Neuronal stem cell (in vitro differentiated cells): ENCODE results near the gene FAM124A.

Source experiments
- DNase-seq: peaks from one replicate; pipeline ENCODE4 v3.0.0-alpha.2; 2013; ENCODE audit warnings: low spot score
- H2AFZ ChIP-seq: one replicate; pipeline ENCODE4 v1.6.1; 2013; ENCODE audit warnings: mild to moderate bottlenecking, low read length, inconsistent platforms
- H2AK5ac ChIP-seq: 2 replicates; pipeline ENCODE4 v1.6.1; 2013; ENCODE audit warnings: low read depth, mild to moderate bottlenecking, inconsistent platforms, low read length, moderate library complexity, mixed read lengths
- H2BK120ac ChIP-seq: 2 replicates; pipeline ENCODE4 v1.6.1; 2013; ENCODE audit warnings: low read depth, mild to moderate bottlenecking, inconsistent platforms, low read length, moderate library complexity, mixed read lengths
- H2BK12ac ChIP-seq: one replicate; pipeline ENCODE4 v1.6.1; 2013; ENCODE audit warnings: low read length, inconsistent platforms
- H2BK15ac ChIP-seq: 2 replicates; pipeline ENCODE4 v1.6.1; 2013; ENCODE audit warnings: mild to moderate bottlenecking, low read length, inconsistent platforms, mixed read lengths
- H2BK5ac ChIP-seq: one replicate; pipeline ENCODE4 v1.6.1; 2013; ENCODE audit warnings: inconsistent platforms, mild to moderate bottlenecking, low read length, moderate library complexity
- H3K14ac ChIP-seq: one replicate; pipeline ENCODE4 v1.6.1; 2013; ENCODE audit warnings: low read length, inconsistent platforms
- H3K18ac ChIP-seq: 2 replicates; pipeline ENCODE4 v1.6.1; 2013; ENCODE audit warnings: low read length, inconsistent platforms
- H3K23ac ChIP-seq: 2 replicates; pipeline ENCODE4 v1.6.1; 2013; ENCODE audit warnings: low read depth, mild to moderate bottlenecking, mixed read lengths, low read length, inconsistent platforms; ENCODE audit not compliant: poor library complexity
- H3K27ac ChIP-seq: replicated peaks from 3 replicates; pipeline ENCODE4 v1.5.1; 2013; ENCODE audit warnings: low read length, inconsistent platforms
- H3K27me3 ChIP-seq, 3 experiments: 2 replicates each; pipeline ENCODE4 v1.6.1; 2013; ENCODE audit warnings: low read length in 3 of 3, mild to moderate bottlenecking in 2 of 3, inconsistent platforms in 1 of 3, low read depth in 1 of 3, mixed read lengths in 1 of 3, moderate library complexity in 1 of 3; ENCODE audit not compliant: control insufficient read depth in 3 of 3, insufficient read depth in 3 of 3
- H3K36me3 ChIP-seq, 2 donors: replicated peaks in 1 of 2; 2 replicates each; pipeline ENCODE4 v1.6.1; 2013; ENCODE audit warnings: low read length in 2 of 2; ENCODE audit not compliant: control insufficient read depth in 2 of 2, insufficient read depth in 2 of 2
- H3K4ac ChIP-seq: 2 replicates; pipeline ENCODE4 v1.6.1; 2013; ENCODE audit warnings: inconsistent platforms, mild to moderate bottlenecking, low read length, moderate library complexity
- H3K4me1 ChIP-seq, 2 donors: 1 replicate in 1 of 2; 2 replicates in 1 of 2; pipeline ENCODE4 v1.6.1; 2013; ENCODE audit warnings: low read length in 2 of 2, low read depth in 1 of 2; ENCODE audit not compliant: control insufficient read depth in 2 of 2, insufficient read depth in 1 of 2
- H3K4me2 ChIP-seq: one replicate; pipeline ENCODE4 v1.6.1; 2013; ENCODE audit warnings: mild to moderate bottlenecking, low read length, inconsistent platforms; ENCODE audit not compliant: insufficient read depth, poor library complexity, severe bottlenecking
- H3K4me3 ChIP-seq, 2 donors: 2 replicates each; pipeline ENCODE4 v1.5.1; 2013; ENCODE audit warnings: low read length in 2 of 2, mild to moderate bottlenecking in 2 of 2, inconsistent platforms in 1 of 2, moderate library complexity in 1 of 2
- H3K79me1 ChIP-seq: one replicate; pipeline ENCODE4 v1.6.1; 2013; ENCODE audit warnings: low read depth, mild to moderate bottlenecking, inconsistent platforms, low read length, moderate library complexity
- H3K9ac ChIP-seq: one replicate; pipeline ENCODE4 v1.6.1; 2013; ENCODE audit warnings: mild to moderate bottlenecking, low read depth, low read length, inconsistent platforms; ENCODE audit not compliant: poor library complexity
- H3K9me3 ChIP-seq, 2 donors: replicated peaks in 1 of 2; 2 replicates each; pipeline versions ENCODE3 to v1.6.1; 2013; ENCODE audit warnings: low read length in 2 of 2, mild to moderate bottlenecking in 2 of 2, inconsistent platforms in 1 of 2, low read depth in 1 of 2, mixed read lengths in 1 of 2, moderate library complexity in 1 of 2; ENCODE audit not compliant: control insufficient read depth in 2 of 2, insufficient read depth in 1 of 2
- H4K8ac ChIP-seq: one replicate; pipeline ENCODE4 v1.6.1; 2013; ENCODE audit warnings: low read depth, mild to moderate bottlenecking, inconsistent platforms, low read length, moderate library complexity
- H4K91ac ChIP-seq: one replicate; pipeline ENCODE4 v1.6.1; 2013; ENCODE audit warnings: low read length, low read depth, mild to moderate bottlenecking, inconsistent platforms; ENCODE audit not compliant: poor library complexity
- WGBS, 2 donors: extraction: QIAGEN DNeasy Blood & Tissue Kit; methylation state at CpG; one replicate each; pipeline ENCODE4 v1.1.7; 2013; ENCODE audit warnings: missing lambda C conversion rate in 2 of 2, mixed read lengths in 1 of 2; ENCODE audit not compliant: insufficient read length in 2 of 2, insufficient replicate concordance in 1 of 2; ENCODE audit errors: extremely low coverage in 2 of 2; 5-methylcytosine and 5-hydroxymethylcytosine counted together

Gene FAM124A

GRCh38 chr13:51235756-51236490, 13.7 kb downstream of the FAM124A start:
- Histone ChIP-seq H4K8ac (no peak overlapping the region), H3K4me2 (no peak overlapping the region), H3K4me3 (no peak overlapping the region), H2BK15ac (no peak overlapping the region), H3K27ac (no peak overlapping the region), H4K91ac (no peak overlapping the region), H3K79me1 (no peaks in the 10 kb centered on the region), H2BK5ac (no peak overlapping the region), H3K4ac (no peak overlapping the region), H3K4me1 (peaks cover 0 to 4% of the 10 kb centered on the region in 2 donors), H3K27me3 (no peaks in the 10 kb centered on the region), H3K36me3 (peaks cover 0 to 4% of the 10 kb centered on the region in 2 donors), H3K18ac (no peak overlapping the region), H2BK12ac (no peak overlapping the region), H3K23ac (no peak overlapping the region), H3K9ac (no peak overlapping the region), H2BK120ac (no peak overlapping the region), H2AK5ac (no peak overlapping the region), H2AFZ (peak overlapping the region; percentile 33), H3K14ac (no peak overlapping the region), H3K9me3 (peaks cover 0 to 4% of the 10 kb centered on the region in 2 donors)
- WGBS, 2 donors, result no CpG with 5 or more reads among the region's 4 CpGs
- DNase-seq, result no peak

DNA sequence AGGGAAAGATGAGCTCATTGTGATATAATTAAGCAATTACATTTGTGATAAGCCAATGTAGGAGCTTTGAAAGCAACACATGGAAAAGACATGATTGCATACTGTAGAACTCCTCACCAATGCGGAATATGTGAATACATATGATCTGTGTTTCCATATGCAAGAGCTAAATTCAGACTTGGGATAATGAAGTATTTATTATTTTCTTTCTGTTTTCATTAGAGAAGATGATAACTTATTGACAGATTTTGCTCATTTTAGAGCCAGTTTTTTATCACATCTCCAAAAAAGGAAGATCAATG, 14.2 kb downstream of the FAM124A start:
- Histone ChIP-seq H4K91ac (no peak overlapping the region), H3K79me1 (no peaks in the 10 kb centered on the region), H3K4ac (no peak overlapping the region), H3K14ac (no peak overlapping the region), H3K9ac (no peak overlapping the region), H3K4me3 (no peak overlapping the region), H2AK5ac (no peak overlapping the region), H3K27ac (no peak overlapping the region), H3K18ac (no peak overlapping the region), H4K8ac (no peak overlapping the region), H2BK15ac (no peak overlapping the region), H3K23ac (no peak overlapping the region), H3K27me3 (no peaks in the 10 kb centered on the region), H2BK5ac (no peak overlapping the region), H3K36me3 (peaks cover 0 to 4% of the 10 kb centered on the region in 2 donors), H3K4me2 (no peak overlapping the region), H2BK12ac (no peak overlapping the region), H3K4me1 (peaks cover 0 to 4% of the 10 kb centered on the region in 2 donors), H2AFZ (no peak overlapping the region), H2BK120ac (no peak overlapping the region), H3K9me3 (peaks cover 0 to 4% of the 10 kb centered on the region in 2 donors)
- DNase-seq, result no peak
- no CpG with 5 or more reads among the region's 1 CpG for WGBS, 2 donors

GRCh38 chr13:51237386-51237785, 15.2 kb downstream of the FAM124A start:
- no peaks in the 10 kb centered on the region for H3K79me1 ChIP-seq
- no peak overlapping the region for H3K9ac ChIP-seq
- no peak overlapping the region for H3K27ac ChIP-seq
- H3K23ac ChIP-seq, result no peak overlapping the region
- H4K8ac ChIP-seq, result no peak overlapping the region
- H3K14ac ChIP-seq, result no peak overlapping the region
- peaks cover 0 to 4% of the 10 kb centered on the region in 2 donors for H3K36me3 ChIP-seq
- no peak overlapping the region for H2BK15ac ChIP-seq
- no peak overlapping the region for H3K4me2 ChIP-seq
- WGBS, 2 donors, result no CpG with 5 or more reads among the region's 4 CpGs
- no peak overlapping the region for H3K18ac ChIP-seq
- H4K91ac ChIP-seq, result no peak overlapping the region
- H3K4me1 ChIP-seq, result peaks cover 7% of the 10 kb centered on the region in 2 donors
- DNase-seq, result no peak
- no peak overlapping the region for H3K4ac ChIP-seq
- H2BK120ac ChIP-seq, result no peak overlapping the region
- no peaks in the 10 kb centered on the region for H3K27me3 ChIP-seq
- no peak overlapping the region for H2AK5ac ChIP-seq
- H3K9me3 ChIP-seq, result peaks cover 0 to 4% of the 10 kb centered on the region in 2 donors
- no peak overlapping the region for H3K4me3 ChIP-seq
- no peak overlapping the region for H2AFZ ChIP-seq
- no peak overlapping the region for H2BK5ac ChIP-seq
- H2BK12ac ChIP-seq, result no peak overlapping the region

GRCh38 chr13:51237887-51238286, 15.7 kb downstream of the FAM124A start:
- Histone ChIP-seq H3K9ac (no peak overlapping the region), H3K4me3 (no peak overlapping the region), H3K23ac (no peak overlapping the region), H2AFZ (no peak overlapping the region), H3K14ac (no peak overlapping the region), H2AK5ac (no peak overlapping the region), H3K4me1 (peaks cover 8 to 12% of the 10 kb centered on the region in 2 donors), H3K79me1 (no peaks in the 10 kb centered on the region), H2BK5ac (no peak overlapping the region), H3K4me2 (no peak overlapping the region), H3K9me3 (peaks cover 0 to 3% of the 10 kb centered on the region in 2 donors), H3K4ac (no peak overlapping the region), H3K18ac (no peak overlapping the region), H4K91ac (no peak overlapping the region), H2BK120ac (no peak overlapping the region), H2BK15ac (no peak overlapping the region), H3K27ac (no peak overlapping the region), H3K27me3 (no peaks in the 10 kb centered on the region), H4K8ac (no peak overlapping the region), H2BK12ac (no peak overlapping the region), H3K36me3 (peaks cover 0 to 3% of the 10 kb centered on the region in 2 donors)
- WGBS, 2 donors, result no CpG with 5 or more reads among the region's 2 CpGs
- DNase-seq, result no peak
